Uterus (tissue), 2 donors: ENCODE results near the gene PRX.

Experiments used
- POLR2A ChIP-seq, 2 donors: fragments of 450-650 bp; IDR thresholded peaks; one replicate each; pipeline ENCODE4 v1.6.1; 2016; ENCODE audit warnings: antibody characterized with exemption in 2 of 2, mild to moderate bottlenecking in 1 of 2, moderate library complexity in 1 of 2
- TF ChIP-seq, protein P1 (sequence below), 4 experiments: fragments of 200-600 bp in 2 of 4; fragments of 450-650 bp in 2 of 4; sonication (generic) in 2 of 4; IDR thresholded peaks; one replicate each; pipeline ENCODE4 v1.5.1; 2016 to 2019; ENCODE audit warnings: antibody characterized with exemption in 4 of 4, mild to moderate bottlenecking in 2 of 4, moderate library complexity in 1 of 4

DNA sequence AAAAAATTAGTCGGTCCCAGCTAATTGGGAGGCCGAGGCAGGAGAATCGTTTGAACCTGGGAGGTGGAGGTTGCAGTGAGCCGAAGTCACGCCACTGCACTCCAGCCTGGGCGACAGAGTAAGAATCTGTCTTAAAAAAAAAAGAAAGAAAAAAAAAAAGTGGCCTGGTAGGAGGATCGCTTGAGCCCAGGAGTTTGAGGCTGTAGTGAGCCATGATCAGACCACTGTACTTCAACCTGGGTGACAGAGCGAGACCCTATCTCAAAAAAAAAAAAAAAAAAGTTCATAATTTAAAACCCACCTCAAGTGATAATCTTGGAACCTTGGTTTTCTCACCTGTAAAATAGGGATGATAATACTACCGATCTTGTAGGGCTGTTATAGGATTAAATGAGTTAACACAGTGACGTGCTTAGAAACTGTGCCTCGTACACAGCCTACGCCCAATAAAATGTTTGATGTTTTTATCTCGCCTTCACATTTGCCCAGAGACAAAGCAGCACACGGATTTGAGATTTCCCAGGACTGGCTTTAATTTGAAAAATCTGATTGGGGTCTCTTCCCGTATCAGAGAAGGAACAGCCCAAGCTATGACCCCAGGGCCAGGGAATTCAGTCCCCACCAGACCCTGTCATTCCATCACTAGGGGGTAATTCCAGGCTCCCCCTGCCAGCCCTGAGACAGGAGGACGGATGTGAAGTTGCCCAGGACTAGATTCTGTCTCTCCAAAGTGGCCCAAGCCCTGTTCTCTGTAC, 9.0 kb upstream of the PRX start:
- TF ChIP-seq, protein P1, sequence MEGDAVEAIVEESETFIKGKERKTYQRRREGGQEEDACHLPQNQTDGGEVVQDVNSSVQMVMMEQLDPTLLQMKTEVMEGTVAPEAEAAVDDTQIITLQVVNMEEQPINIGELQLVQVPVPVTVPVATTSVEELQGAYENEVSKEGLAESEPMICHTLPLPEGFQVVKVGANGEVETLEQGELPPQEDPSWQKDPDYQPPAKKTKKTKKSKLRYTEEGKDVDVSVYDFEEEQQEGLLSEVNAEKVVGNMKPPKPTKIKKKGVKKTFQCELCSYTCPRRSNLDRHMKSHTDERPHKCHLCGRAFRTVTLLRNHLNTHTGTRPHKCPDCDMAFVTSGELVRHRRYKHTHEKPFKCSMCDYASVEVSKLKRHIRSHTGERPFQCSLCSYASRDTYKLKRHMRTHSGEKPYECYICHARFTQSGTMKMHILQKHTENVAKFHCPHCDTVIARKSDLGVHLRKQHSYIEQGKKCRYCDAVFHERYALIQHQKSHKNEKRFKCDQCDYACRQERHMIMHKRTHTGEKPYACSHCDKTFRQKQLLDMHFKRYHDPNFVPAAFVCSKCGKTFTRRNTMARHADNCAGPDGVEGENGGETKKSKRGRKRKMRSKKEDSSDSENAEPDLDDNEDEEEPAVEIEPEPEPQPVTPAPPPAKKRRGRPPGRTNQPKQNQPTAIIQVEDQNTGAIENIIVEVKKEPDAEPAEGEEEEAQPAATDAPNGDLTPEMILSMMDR (IDR thresholded peaks at IDR 0.05) = no peak
- no peak for TF ChIP-seq POLR2A (IDR thresholded peaks at IDR 0.05)
